ENCODE measurements around the gene SMARCB1.

Gene SMARCB1

GRCh38 chr22:23803001-23803819, 16.4 kb downstream of the SMARCB1 start:
- DNase-seq (ENCODE audit: low read depth), result no peak

- DNase-seq (ENCODE audit: low read depth), result no peak
Observed at GRCh38 chr22:23804781-23805291, 18.1 kb downstream of the SMARCB1 start.

GRCh38 chr22:23806837-23807236, 20.1 kb downstream of the SMARCB1 start:
- DNase-seq (ENCODE audit: low read depth), result no peak

- DNase-seq (ENCODE audit: low read depth), result no peak
Observed at GRCh38 chr22:23812378-23812777, 25.6 kb downstream of the SMARCB1 start.

- DNase-seq (ENCODE audit: low read depth), result no peak
Observed at GRCh38 chr22:23815541-23816155, 28.9 kb downstream of the SMARCB1 start.

- DNase-seq (ENCODE audit: low read depth), result no peak
Observed at GRCh38 chr22:23816156-23816976, 29.6 kb downstream of the SMARCB1 start.

- no peak for DNase-seq (ENCODE audit: low read depth)
Observed at GRCh38 chr22:23817146-23817545, 30.4 kb downstream of the SMARCB1 start.

- no peak for DNase-seq (ENCODE audit: low read depth)
Observed at GRCh38 chr22:23818541-23818940, 31.8 kb downstream of the SMARCB1 start.

- DNase-seq (ENCODE audit: low read depth), result no peak
Observed at GRCh38 chr22:23820748-23821211, 34.0 kb downstream of the SMARCB1 start.

- no peak for DNase-seq (ENCODE audit: low read depth)
Observed at GRCh38 chr22:23822101-23822671, 35.4 kb downstream of the SMARCB1 start.

GRCh38 chr22:23823331-23823791, 36.6 kb downstream of the SMARCB1 start:
- no peak for DNase-seq (ENCODE audit: low read depth)

GRCh38 chr22:23824476-23825245, 37.9 kb downstream of the SMARCB1 start:
- DNase-seq (ENCODE audit: low read depth), result no peak

GRCh38 chr22:23825246-23825905, 38.6 kb downstream of the SMARCB1 start:
- no peak for DNase-seq (ENCODE audit: low read depth)

- DNase-seq (ENCODE audit: low read depth), result no peak
Observed at GRCh38 chr22:23826510-23827350, 40.0 kb downstream of the SMARCB1 start.

- no peak for DNase-seq (ENCODE audit: low read depth)
Observed at GRCh38 chr22:23827351-23827995, 40.7 kb downstream of the SMARCB1 start.

GRCh38 chr22:23828800-23829680, 42.3 kb downstream of the SMARCB1 start:
- DNase-seq (ENCODE audit: low read depth), result no peak

GRCh38 chr22:23829845-23830372, 43.1 kb downstream of the SMARCB1 start:
- no peak for DNase-seq (ENCODE audit: low read depth)

GRCh38 chr22:23831261-23831660, 44.5 kb downstream of the SMARCB1 start:
- no peak for DNase-seq (ENCODE audit: low read depth)

All from activated T-cell treated with anti-CD3 and anti-CD28 coated beads for 48 hours (primary cell).